Ammon's horn (tissue), 1 donor: ENCODE measurements around the gene RASSF8.

Experiments used
- DNase-seq: peaks from one replicate; pipeline ENCODE4 v3.0.0-alpha.2; 2016; ENCODE audit warnings: low spot score

RASSF8 gene

DNA sequence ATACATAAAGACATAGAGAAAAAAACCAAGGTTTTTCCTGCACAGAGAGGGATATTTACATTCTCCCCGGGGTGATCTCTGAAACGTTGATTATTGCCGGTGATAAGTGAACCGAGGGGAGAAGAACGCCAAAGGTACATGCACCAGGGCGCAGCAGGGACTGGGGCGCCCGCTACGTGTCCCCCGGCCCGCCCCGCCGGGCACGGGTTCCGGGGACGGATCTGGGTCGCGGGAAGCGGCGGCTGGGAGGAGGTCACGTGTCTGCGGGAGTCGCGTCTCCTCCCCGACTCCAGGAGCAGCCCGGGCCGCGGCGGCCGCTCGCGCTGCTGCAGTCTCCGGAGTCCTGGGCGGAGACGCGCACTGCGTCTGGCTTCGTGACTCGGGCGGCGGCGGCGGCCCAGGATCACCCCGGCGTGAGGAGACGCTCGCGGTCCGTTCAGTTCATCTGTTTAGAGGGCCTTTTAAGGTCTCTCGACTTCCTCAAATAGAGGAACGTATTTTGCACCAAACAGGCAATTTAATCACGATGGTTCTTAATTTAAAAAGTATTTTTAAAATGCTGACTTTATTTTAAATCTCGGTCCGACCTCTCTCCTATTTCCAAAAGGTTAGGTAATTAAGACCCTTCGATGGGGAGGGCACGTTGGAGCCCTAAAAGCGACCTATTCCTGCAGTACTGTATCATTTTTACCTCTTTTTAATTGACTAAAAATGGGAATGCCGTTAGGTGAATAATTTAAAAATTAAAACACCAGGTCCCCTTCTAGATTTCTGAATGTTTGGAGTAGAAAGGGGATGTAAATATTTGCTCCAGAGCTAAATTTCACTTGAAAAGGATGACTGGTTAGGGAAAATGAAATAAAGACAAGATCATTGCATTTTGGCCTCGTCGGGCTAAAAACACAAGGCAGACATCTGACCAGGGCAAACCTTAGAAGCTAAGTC lies 168.1 kb downstream of the RASSF8 start:
- DNase-seq: peak; percentile 91

DNA sequence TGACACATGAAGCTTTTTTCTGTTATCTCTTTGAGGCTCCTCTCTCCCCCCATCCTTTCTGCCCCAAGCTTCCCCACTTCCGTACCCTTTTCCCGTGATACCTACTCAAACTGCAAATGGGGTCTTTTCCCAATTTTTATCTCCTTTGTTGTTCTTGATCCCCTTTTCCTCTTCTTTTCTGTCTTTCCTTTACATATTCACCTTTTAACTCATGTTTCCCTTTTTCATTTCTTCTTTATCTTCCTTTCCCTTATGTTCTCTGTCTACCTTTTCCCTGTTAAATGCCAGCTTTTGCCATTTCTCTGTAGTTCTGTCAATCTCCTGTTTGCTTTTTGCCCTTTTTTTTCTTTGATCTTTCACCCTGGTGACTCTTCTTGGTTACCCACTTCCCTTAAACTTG lies 168.9 kb downstream of the RASSF8 start:
- DNase-seq: no peak

DNA sequence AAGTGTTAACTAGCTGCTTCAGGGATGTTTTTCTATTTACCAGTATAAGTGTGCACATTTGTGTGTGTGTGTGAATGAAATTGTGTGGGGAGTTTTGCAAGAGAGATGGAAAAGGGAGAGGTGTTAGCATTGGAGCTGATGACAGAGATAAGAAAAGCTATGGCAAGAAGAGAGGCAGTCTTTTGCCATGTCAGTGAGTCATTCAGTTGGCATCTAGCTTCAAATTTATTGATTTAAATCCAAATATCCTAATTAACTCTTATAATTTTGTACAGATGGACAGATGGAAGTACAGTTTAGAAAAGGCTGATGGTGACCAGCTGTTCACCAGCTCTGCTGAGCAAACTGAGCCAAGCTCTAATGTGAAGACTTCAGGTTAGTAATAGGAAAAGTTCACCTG lies 169.7 kb downstream of the RASSF8 start:
- DNase-seq: no peak
